LNCaP clone FGC (cell line): ENCODE data around the gene GPR108.

Experiments used
- DNase-seq: peaks from one replicate; pipeline ENCODE4 v3.0.0-alpha.2; 2011; ENCODE audit warnings: low read depth
- H3K4me3 ChIP-seq: 2 replicates; pipeline ENCODE4 v1.5.1; 2011; ENCODE audit warnings: mild to moderate bottlenecking, low read depth, low read length, control low read depth
- CTCF ChIP-seq: IDR thresholded peaks from 2 replicates; pipeline ENCODE4 v1.5.1; 2012; ENCODE audit warnings: mild to moderate bottlenecking; ENCODE audit not compliant: control insufficient read depth, insufficient read depth; ENCODE audit errors: extremely low read depth

Gene GPR108

GRCh38 chr19:6708346-6708745 is 29.0 kb downstream of the GPR108 start:
- DNase-seq = no peak
- TF ChIP-seq CTCF = no peak
- H3K4me3 ChIP-seq = no peak overlapping the region

- no peak for TF ChIP-seq CTCF
- H3K4me3 ChIP-seq = no peak overlapping the region
- DNase-seq = no peak
Observed at GRCh38 chr19:6707658-6708018, 29.7 kb downstream of the GPR108 start.

GRCh38 chr19:6707011-6707657 is 30.2 kb downstream of the GPR108 start:
- no peak overlapping the region for H3K4me3 ChIP-seq
- no peak for DNase-seq
- TF ChIP-seq CTCF = no peak

- DNase-seq = no peak
- no peak overlapping the region for H3K4me3 ChIP-seq
- TF ChIP-seq CTCF = no peak
Observed at GRCh38 chr19:6706633-6706958, 30.8 kb downstream of the GPR108 start.

- TF ChIP-seq CTCF = no peak
- no peak overlapping the region for H3K4me3 ChIP-seq
- no peak for DNase-seq
Observed at GRCh38 chr19:6705931-6706632, 31.3 kb downstream of the GPR108 start.

GRCh38 chr19:6700586-6701316 is 36.6 kb downstream of the GPR108 start:
- no peak overlapping the region for H3K4me3 ChIP-seq
- TF ChIP-seq CTCF = no peak
- no peak for DNase-seq

GRCh38 chr19:6699935-6700334 is 37.4 kb downstream of the GPR108 start:
- no peak overlapping the region for H3K4me3 ChIP-seq
- no peak for TF ChIP-seq CTCF
- DNase-seq = no peak
